GM21360 (cell line): ENCODE measurements around the gene CENPC.
A peak's percentile ranks its signal among the peaks of the same experiment; 100 is the strongest.
"Not testable (repeated sequence)": the region's sequence is repeated elsewhere in the genome, so short reads cannot be mapped to it uniquely, and the experiment has no call there.

Experiments used
- ATAC-seq: cut with Tn5 transposase; IDR thresholded peaks from one replicate; pipeline ENCODE4 v1.9.1; 2021; ENCODE audit warnings: mild to moderate bottlenecking, moderate library complexity; ENCODE audit not compliant: unreplicated experiment

CENPC gene

GRCh38 chr4:67545199-67546003 lies at the start of gene CENPC:
CENPC (minus strand) TSS chr4:67545503; CDS start chr4:67545355, 148 bp downstream.
- peak; percentile 96 for ATAC-seq

- ATAC-seq, result no peak
These were observed 48.5 kb upstream of the CENPC start for GRCh38 chr4:67593741-67594175.

GRCh38 chr4:67587156-67587555 lies 41.9 kb upstream of the CENPC start:
- ATAC-seq, result no peak

GRCh38 chr4:67584496-67584895 lies 39.2 kb upstream of the CENPC start:
- ATAC-seq, result no peak

- ATAC-seq, result no peak
These were observed 36.6 kb upstream of the CENPC start for GRCh38 chr4:67581913-67582312.

- peak; percentile 45 for ATAC-seq
These were observed 36.0 kb upstream of the CENPC start for GRCh38 chr4:67581208-67581857.

GRCh38 chr4:67580577-67580976 lies 35.3 kb upstream of the CENPC start:
- ATAC-seq, result peak; percentile 21

GRCh38 chr4:67576538-67576937 lies 31.2 kb upstream of the CENPC start:
- ATAC-seq, result peak; percentile 54

- no peak for ATAC-seq
These were observed 30.8 kb upstream of the CENPC start for GRCh38 chr4:67576059-67576466.

- peak; percentile 85 for ATAC-seq
These were observed 30.1 kb upstream of the CENPC start for GRCh38 chr4:67575232-67576058.

GRCh38 chr4:67573193-67573592 lies 27.9 kb upstream of the CENPC start:
- no peak for ATAC-seq

- no peak for ATAC-seq
These were observed 26.7 kb upstream of the CENPC start for GRCh38 chr4:67571975-67572374.

GRCh38 chr4:67570537-67570936 lies 25.2 kb upstream of the CENPC start:
- ATAC-seq, result no peak

- no peak for ATAC-seq
These were observed 23.5 kb upstream of the CENPC start for GRCh38 chr4:67568820-67569219.

GRCh38 chr4:67566335-67566734 lies 21.0 kb upstream of the CENPC start:
- no peak for ATAC-seq

GRCh38 chr4:67565284-67565683 lies 20.0 kb upstream of the CENPC start:
- ATAC-seq, result no peak

- ATAC-seq, result peak; percentile 38
These were observed 13.2 kb upstream of the CENPC start, which contains the start of gene STAP1 for GRCh38 chr4:67558493-67558892. STAP1 (plus strand) TSS chr4:67558727; CDS start chr4:67558810, 83 bp downstream.

GRCh38 chr4:67556436-67556835 lies 11.1 kb upstream of the CENPC start:
- ATAC-seq, result peak; percentile 37

- ATAC-seq, result no peak
These were observed 10.1 kb upstream of the CENPC start for GRCh38 chr4:67555447-67555846.

- no peak for ATAC-seq
These were observed 8.8 kb upstream of the CENPC start for GRCh38 chr4:67554096-67554495.

GRCh38 chr4:67552146-67552792 lies 7.0 kb upstream of the CENPC start:
- not testable (repeated sequence) for ATAC-seq
